Mucosa of gallbladder (tissue), 1 donor: ENCODE results near the gene HAPLN1. TPM values are rescaled to one million over a fixed set of nuclear protein-coding genes. Genes with fewer than 3 reads are reported as not detected.
A peak's percentile ranks its signal among the peaks of the same experiment; 100 is the strongest.

ENCODE experiments used
- DNase-seq: peaks from one replicate; pipeline ENCODE4 v3.0.0-alpha.2; 2020; ENCODE audit warnings: low spot score
- total RNA-seq: library from RNA; stranded (reverse); gene quantifications from one replicate; pipeline ENCODE4 v1.2.1, GENCODE V29; 2021
- donor health status: DM: no; HTN: no; CAD: no.

Gene HAPLN1
- total RNA-seq, 1 donor from 2014 or later: 0.58 TPM

- no peak for DNase-seq
Observed at GRCh38 chr5:83641946-83642345, 78.7 kb downstream of the HAPLN1 start.

GRCh38 chr5:83639911-83640310, 80.7 kb downstream of the HAPLN1 start:
- no peak for DNase-seq

- no peak for DNase-seq
Observed at GRCh38 chr5:83636156-83636555, 84.5 kb downstream of the HAPLN1 start.

GRCh38 chr5:83633285-83633684, 87.4 kb downstream of the HAPLN1 start:
- DNase-seq: no peak

- DNase-seq: no peak
Observed at GRCh38 chr5:83632874-83633273, 87.8 kb downstream of the HAPLN1 start.

- DNase-seq: no peak
Observed at GRCh38 chr5:83628360-83628759, 92.3 kb downstream of the HAPLN1 start.

GRCh38 chr5:83614841-83615240, 105.8 kb downstream of the HAPLN1 start:
- DNase-seq: no peak

- DNase-seq: peak; percentile 19
Observed at GRCh38 chr5:83608122-83608521, 112.5 kb downstream of the HAPLN1 start.

- DNase-seq: no peak
Observed at GRCh38 chr5:83595217-83595616, 125.4 kb downstream of the HAPLN1 start.

GRCh38 chr5:83590966-83591365, 129.7 kb downstream of the HAPLN1 start:
- DNase-seq: no peak

- DNase-seq: no peak
Observed at GRCh38 chr5:83589786-83590185, 130.9 kb downstream of the HAPLN1 start.

Other genes starting within 250 kb of the HAPLN1 start
- gene VCAN, start 249.1 kb downstream of the HAPLN1 start, total RNA-seq: 43.5 TPM